Myocyte (in vitro differentiated cells): Measurements from ENCODE around the gene MYH3. TPM values are rescaled to one million over a fixed set of nuclear protein-coding genes. Genes with fewer than 3 reads are reported as not detected.
"Not testable (repeated sequence)": the region's sequence is repeated elsewhere in the genome, so short reads cannot be mapped to it uniquely, and the experiment has no call there.

Experiments used
- DNase-seq: peaks from one replicate; pipeline ENCODE4 v3.0.0-alpha.2; 2012; ENCODE audit warnings: low read depth
- polyA plus RNA-seq: library from polyadenylated mRNA; unstranded; fragments of >200 nt; gene quantifications from one replicate; pipeline ENCODE4 v1.2.1, GENCODE V29; 2012; ENCODE audit warnings: missing spikeins
- total RNA-seq: library from RNA; depleted of rRNA; stranded (reverse); fragments of >200 nt; gene quantifications from 2 replicates; pipeline ENCODE4 v1.2.3, GENCODE V29; 2014

The MYH3 gene
- 2,551 and 7,123 TPM in 2 replicates for total RNA-seq
- polyA plus RNA-seq, result 865 TPM

GRCh38 chr17:10657148-10657547 is at the start of gene MYH3:
Gene MYH3 (minus strand): TSS chr17:10657309. CDS start chr17:10655064, 2,245 bp downstream.
- DNase-seq, result peak; percentile 99

DNA sequence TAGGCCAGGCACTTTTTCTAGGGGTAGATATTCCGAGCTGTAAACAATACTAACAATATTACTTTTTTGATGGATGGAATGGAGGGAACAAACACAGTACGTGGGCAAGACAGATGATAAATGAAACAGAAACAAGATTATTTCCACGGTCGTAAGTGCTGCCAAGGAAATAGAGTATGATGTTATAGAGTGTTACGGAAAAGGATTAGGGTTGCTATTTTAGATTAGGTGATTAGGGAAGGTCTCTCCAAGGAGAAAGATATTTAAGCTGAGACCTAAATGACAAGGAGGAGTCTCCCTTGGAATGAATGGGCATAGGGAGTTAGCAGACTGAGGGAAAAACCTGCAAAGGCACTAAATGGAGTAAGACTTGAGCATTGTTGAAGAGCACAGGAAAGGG is 48.6 kb upstream of the MYH3 start:
- DNase-seq, result no peak

GRCh38 chr17:10702574-10702973 is 45.5 kb upstream of the MYH3 start:
- peak; percentile 77 for DNase-seq

- DNase-seq, result no peak
Observed at GRCh38 chr17:10699856-10700255, 42.7 kb upstream of the MYH3 start.

DNA sequence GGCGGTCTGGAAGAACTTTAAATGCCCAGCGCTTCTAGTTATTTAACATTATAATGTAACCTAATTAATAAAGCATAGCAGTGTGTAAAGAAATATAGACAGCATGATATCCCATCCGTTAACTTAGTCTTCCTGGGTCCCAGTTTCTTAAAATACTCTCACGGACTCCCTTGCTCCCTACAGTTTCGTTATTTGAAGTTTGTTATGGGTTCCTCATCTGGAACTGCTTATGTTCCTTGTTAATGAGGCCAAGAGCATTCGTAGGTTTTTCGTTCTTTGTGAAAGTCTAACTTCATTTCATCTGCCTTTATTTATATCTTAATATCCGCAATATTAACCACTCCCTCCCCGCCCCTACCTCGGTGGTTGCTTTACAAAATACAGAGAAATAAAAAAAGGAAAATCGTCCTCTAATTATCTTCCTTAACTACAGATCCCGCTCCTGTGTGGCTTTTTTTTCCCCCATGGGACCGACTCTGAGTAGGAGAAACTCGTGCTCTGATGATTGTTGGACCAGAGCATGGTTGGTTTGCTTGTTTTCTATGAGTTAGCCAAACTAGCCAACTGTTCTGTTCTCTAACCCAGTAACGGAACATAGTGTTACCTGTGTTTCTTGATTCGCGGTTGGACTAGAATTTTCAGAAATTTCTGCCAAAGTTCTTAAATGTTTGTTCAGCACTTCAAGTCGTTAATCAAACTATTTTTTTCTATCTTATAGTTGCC is 41.1 kb upstream of the MYH3 start:
- DNase-seq, result peak; percentile 40

GRCh38 chr17:10697092-10698081 is 40.3 kb upstream of the MYH3 start, which contains the start of the genes ADPRM and SCO1:
Gene ADPRM (plus strand): TSS chr17:10697594. CDS start chr17:10704927, 7,333 bp downstream.
Gene SCO1 (minus strand): TSS chr17:10697533. CDS start chr17:10697507, 26 bp downstream.
- peak; percentile 97 for DNase-seq

GRCh38 chr17:10695875-10696407 is 38.8 kb upstream of the MYH3 start:
- not testable (repeated sequence) for DNase-seq

DNA sequence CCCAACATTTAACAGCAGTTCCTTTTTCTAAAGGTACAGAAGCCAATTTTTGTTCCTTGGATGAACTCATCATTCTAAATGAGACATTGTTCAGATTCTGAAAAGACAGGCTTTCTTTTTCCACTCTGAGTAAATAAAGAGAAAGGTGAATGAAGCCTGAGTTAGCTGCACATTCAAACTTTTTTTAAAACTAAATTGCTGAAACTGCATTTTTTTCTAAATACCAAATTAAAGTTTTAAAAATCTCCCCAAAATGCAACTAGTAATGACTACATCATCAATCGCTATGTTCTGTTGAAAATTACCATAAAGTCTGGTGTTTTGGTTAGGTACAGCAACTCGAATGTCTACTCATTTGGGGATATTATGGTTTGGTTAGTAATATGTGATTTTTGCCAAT is 30.4 kb upstream of the MYH3 start:
- no peak for DNase-seq

DNA sequence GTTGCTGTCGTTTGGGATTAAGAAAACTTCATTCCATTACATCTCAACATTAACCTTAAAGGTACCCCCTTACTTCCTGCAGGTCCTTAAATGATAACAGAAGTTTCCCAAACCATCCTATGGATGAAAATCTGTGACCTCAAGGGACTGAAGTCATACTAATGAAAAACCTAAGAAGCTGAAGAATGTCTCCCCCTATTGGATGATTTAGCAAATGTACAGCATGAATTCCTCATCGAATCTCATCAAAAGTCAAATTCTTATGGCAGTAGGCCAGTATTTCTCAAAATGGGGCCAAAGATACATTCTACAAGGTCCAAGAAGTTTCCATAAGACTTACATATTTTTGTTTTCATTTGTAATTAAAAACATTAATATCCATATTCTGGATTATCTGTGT is 26.7 kb upstream of the MYH3 start:
- DNase-seq, result peak; percentile 49

- peak; percentile 36 for DNase-seq
Observed at GRCh38 chr17:10681866-10682446, 24.8 kb upstream of the MYH3 start.

GRCh38 chr17:10674704-10675103 is 17.6 kb upstream of the MYH3 start:
- DNase-seq, result peak; percentile 84

DNA sequence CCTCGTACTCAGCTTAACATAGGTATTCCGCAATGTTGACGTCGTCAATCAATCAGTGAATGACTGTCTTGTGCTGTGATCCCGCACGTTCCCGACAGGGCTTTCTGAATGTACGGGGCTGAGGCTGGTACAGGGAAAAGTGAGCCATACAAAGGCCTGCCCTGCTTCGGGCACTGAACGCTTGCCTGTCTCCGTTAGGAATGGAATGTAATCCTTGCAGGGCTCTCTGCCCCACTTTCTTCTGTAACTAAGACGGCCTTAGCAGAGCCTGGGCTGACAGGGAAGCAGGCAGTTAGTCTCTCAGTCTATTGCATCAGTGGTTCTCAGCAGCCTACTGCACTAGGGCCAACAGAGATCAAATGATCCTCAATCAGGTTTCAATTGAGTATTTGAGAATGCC is 16.2 kb upstream of the MYH3 start:
- no peak for DNase-seq

- DNase-seq, result peak; percentile 54
Observed at GRCh38 chr17:10668775-10669174, 11.7 kb upstream of the MYH3 start.

DNA sequence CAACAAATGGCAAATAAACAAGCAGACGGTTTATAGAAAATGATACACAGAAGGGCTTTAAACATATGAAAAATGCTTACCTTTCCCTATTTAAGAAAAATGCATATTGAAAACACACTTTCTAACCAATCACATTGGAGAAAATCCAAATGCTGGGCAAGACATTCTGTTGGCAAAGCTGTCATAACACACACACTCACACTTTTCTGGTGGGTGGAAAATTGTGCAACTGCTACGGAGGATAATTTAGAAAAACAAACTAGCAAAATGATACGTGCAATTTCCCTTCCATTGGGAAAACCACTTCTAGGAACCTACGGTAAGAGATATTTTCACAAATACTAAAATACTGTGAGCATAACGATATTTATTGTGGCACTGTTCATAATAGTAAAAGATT is 9.8 kb upstream of the MYH3 start:
- no peak for DNase-seq

- DNase-seq, result no peak
Observed at GRCh38 chr17:10664571-10664970, 7.5 kb upstream of the MYH3 start.

DNA sequence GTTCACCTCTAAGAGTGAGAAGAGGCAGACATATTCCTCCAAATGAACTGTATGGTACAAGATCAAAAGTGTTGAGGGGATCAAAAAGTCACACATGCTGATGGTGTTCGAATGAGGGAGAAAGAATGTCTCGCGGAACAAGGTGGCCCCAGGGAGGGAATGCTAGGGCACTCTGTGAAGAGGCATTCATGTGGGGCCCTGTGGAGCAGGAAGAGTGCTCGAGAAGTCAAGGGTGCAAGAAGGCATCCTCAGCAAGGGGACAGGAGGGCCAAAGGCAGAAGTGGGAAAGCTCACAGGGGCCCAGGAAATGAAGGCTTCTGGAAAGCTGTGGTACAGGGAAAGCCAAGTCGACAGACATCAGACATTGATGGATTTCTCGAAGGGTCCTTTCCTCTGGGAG is 6.1 kb upstream of the MYH3 start:
- no peak for DNase-seq

DNA sequence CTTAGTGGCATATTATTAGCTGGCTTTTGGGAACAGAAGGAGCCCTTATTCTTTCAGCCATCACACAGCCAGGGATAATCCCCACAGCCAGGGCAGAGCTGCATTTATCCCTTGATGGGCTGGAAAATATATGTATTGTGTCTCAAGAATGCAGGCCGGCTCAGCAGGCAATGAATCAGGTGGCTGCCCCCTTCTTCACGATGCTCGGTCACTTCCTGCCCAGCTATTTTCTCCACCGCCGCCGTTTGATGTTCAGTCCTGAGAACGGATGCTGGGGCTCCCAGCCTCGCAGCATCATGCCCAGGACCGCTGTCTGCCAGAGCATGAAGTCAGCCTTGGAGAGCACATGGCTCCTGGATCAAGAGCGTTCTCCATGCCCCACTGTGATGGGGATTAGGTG is 4.3 kb upstream of the MYH3 start:
- peak; percentile 51 for DNase-seq

GRCh38 chr17:10657879-10658278 is 770 bp upstream of the MYH3 start:
- peak; percentile 96 for DNase-seq

GRCh38 chr17:10653987-10654386 is 3.1 kb downstream of the MYH3 start:
- DNase-seq, result no peak

DNA sequence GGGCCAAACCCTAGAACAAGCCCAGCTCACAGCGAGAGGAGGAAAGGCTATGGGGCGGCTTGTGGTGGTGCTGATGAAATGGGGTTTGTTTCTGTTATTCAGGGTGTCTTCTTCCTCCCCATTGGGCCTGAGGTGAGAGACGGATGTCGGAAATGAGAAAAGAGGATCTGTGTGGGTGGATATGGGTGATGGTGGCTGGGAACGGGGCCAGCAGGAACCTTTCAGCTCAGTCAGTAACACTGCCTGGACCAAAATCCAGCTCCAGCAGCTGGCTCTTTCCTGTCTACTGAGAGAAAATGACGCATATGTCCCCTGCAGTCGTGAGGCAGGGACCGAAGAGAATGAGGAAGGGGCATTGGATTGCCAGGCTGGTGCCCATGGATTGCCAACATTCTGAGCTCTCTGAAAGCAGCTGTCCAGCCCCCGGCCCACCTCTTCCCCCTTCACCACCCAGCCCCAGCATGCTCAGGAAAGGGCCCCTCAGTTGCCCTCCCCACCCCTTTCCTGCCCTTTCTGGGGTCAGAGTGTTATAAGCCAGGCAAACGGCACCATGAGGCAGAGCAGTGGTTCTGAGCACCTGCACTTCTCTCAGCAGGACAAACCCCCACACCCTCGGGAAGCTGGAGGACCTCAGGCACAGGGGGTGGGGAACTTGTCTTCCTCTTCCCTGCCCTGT is 4.0 kb downstream of the MYH3 start:
- peak; percentile 82 for DNase-seq

DNA sequence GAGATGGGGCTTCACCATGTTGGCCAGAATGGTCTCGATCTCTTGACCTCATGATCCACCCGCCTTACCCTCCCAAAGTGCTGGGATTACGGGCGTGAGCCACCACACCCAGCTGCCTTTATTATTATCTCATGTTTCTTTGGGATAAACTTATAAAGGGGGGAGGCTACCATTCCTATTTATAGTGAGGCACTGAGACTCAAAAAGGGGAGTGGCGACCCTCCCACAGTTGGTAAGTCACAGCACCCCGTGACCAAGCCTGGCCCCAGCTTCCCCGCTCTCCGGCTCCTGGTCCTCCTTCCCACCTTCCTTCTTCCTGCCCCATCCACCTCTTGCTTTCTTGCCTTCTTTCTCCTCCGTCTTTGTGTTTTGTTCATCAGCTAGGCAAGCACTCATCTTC is 5.2 kb downstream of the MYH3 start:
- DNase-seq, result peak; percentile 67
